NCI-H524 treated with DMSO at 0.1 percent for 48 hours (cell line): Measurements from ENCODE around the gene TCEA3.

ENCODE experiments used
- DNase-seq: peaks from one replicate; lab custom pipeline; 2025; lab: John Stamatoyannopoulos, UW

Gene TCEA3

DNA sequence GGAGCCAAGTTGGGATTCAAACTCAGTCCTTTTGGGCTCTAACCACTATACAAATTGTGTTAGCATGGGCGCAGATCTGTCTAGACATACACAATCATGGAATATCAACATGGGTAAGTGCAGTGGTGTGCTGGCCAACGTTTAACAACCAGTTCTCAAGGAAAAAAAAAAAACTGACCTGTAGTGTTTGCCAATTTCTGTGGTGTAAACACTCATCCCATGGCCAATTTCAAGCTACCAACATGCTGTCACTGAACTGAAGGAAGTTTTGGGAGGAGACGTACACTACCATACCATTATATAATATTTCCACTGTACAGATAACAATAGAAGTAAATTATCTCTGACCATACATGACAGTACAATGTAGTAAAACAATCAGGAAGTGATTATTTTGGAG lies 3.2 kb downstream of the TCEA3 start:
- DNase-seq: no peak

DNA sequence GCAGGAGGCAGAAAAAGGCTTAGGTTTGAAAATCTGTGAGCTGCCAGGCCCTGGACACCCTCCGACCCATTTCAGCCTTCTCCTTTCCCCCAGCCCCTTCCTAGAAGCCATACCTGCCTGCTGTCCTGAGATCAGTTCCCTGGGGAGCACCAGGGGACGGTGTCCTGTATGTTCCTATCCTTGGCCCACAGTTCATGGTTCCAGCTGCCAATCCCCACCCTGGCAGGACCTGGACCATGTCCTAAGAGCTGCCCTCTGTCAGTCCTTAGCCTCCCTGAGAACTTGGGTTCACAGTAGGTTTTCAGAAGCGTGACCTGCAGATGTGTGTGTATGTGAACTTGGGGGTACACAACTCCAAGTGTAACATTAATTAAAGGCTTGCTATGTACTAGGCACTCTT lies 3.8 kb downstream of the TCEA3 start:
- no peak for DNase-seq

- no peak for DNase-seq
Measured at GRCh38 chr1:23419180-23419579, 5.4 kb downstream of the TCEA3 start.

- DNase-seq: peak; percentile 59
Measured at GRCh38 chr1:23417570-23417969, 7.0 kb downstream of the TCEA3 start.

- DNase-seq: no peak
Measured at GRCh38 chr1:23416964-23417363, 7.6 kb downstream of the TCEA3 start.

GRCh38 chr1:23408797-23409290 lies 15.7 kb downstream of the TCEA3 start:
- DNase-seq: no peak

DNA sequence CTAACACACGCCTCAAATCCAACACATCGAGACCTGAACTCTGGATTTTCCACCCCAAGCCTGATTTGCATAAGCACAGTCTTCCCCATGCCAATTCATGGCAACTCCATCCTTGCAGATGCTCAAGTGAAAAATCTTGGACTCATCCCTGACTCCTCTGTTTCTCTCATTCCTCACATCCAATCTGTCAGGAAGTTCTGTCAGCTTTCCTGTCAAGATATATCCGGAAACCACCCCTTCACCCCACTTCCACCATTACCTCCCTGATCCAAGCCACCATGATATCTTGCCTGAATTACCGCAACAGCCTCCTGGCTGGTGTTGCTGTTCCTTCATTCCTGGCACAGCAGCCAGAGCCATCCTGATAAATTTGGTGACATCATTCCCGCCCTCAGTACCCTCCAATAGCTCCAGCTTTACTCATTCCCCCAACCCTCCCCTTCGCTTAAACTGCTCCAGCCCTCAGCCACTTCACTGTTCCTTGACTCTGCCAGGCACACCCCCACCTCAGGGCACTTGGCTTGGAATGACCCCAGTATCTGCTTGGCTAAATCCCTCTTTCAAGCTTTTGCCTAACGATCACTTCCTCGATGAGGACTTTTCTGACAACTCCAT lies 17.4 kb downstream of the TCEA3 start:
- DNase-seq: no peak

DNA sequence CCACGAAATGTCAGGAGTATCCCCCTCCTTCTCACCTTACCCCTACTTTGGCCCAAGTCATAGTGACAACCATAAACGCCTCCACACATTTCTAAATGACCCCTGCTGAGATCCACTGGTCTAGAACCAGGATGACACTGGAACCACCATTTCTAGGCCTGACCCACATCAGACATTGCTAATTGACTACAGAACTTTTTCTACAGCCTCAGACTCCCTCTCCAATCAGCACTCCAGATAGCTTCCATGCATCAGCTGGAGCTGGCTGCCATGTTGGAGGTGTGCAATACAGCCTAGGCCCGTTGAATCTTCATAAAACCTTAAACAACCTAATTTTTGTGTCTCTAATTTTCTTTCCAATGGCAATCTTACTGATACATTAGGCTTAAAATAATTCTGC lies 18.6 kb downstream of the TCEA3 start:
- no peak for DNase-seq

DNA sequence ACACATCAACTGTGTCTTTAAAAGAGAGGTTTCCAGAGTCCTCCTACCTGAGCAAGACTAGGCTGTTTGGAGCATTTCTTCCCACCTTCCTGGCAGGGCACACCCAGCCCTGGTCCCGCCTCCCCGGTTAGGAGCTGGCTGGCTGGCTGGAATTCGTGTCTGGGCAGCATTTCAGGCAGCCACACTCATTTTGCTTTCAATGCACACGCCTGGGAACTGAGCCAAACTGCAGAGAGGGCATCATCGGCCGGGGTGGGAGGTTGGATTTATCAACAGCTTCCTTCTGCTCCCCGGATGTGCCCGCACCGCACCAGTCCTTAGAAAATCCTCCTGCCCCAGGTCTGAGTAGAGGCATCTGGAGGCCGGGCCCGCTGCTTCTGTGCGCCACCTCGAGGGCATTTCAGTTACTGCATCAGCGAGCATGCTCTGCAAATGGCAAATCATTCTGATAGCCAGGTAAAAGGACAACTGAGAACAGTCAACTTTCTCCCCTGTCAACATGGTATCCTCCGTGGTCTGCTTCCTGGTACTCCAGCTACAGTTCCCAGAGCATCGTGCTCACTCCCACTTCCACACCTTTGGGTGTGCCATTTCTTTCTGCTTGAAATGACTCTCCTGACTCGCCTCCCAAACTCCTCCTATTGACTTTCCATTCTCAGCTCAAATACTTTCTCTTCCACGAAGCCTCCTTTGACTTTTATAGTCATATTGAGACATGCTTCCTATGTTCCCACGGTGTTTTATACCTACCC lies 20.6 kb downstream of the TCEA3 start:
- DNase-seq: peak; percentile 42

- DNase-seq: no peak
Measured at GRCh38 chr1:23403355-23403734, 21.2 kb downstream of the TCEA3 start.

- DNase-seq: no peak
Measured at GRCh38 chr1:23403038-23403336, 21.6 kb downstream of the TCEA3 start.

GRCh38 chr1:23402286-23403037 lies 22.1 kb downstream of the TCEA3 start:
- no peak for DNase-seq

DNA sequence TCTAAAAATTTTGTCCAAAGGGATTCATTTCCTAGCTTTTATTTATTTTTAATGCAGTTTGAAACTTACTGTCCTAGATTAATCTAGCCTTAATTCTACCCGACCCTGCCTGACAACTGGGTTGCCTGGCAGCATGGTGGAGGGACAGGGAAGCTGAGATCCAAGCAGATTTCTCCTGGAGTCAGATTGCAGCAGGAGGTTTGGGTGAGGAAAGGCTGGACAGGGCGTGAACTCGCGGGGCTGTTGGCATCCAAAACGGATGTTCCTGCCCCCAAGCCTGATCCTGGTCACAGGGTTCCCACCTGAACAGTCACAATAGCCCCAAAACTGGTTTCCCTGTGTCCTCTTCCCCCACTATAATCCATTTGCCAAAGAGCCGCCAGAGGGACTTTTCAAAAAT lies 23.2 kb downstream of the TCEA3 start:
- no peak for DNase-seq

DNA sequence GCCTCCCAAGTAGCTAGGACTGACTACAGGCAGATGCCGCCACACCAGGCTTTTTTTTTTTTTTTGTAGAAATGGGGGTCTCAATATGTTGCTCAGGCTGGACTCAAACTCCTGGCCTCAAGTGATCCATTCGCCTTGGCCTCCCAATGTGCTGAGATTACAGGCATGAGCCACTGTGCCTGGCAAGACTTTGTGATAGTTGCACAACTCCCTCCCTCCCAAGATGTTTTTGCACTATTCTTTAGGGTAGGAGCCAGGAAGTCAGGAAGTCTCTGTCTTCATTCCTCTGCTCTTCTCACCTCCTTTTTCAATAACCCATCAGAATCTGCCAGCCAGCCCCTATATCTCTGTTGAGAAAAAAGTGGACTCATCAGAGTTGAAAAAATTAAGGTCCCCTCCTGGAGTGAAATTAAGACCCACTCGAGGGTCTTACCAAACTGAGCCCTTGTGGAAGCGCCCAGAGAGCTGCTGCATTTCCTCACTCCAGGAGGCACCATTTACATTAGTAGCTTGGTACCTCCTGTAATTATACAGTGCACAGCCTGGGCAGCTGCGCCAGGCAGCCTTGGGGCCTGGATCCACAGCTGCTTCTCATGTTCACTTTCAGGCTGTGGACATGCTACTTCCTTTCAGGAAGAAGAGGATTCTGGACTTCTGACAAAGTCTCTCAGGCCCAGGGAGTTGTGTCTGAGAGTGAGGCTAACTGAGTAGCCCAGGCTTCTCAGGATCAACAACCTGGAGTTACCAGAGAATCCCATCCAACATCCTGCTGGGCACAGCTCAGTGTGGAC lies 24.0 kb downstream of the TCEA3 start:
- no peak for DNase-seq

DNA sequence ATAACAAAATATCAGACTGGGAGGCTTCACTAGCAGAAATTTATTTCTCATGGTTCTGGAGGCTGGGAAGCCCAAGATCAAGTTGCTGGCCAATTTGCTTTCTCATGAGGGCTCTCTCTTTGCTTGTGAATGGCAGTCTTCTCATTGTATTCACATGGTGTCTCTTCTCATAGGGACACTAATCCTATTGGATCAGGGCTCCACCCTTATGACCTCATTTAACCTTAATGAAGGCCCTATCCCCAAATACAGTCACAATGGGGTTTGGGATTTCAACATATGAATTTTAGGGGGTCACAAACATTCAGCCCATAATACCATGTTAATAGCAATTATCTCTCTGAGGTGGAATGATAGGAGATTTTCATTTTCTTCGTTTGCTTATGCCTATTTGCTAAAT lies 25.3 kb downstream of the TCEA3 start:
- DNase-seq: no peak

- DNase-seq: no peak
Measured at GRCh38 chr1:23397908-23398307, 26.6 kb downstream of the TCEA3 start.

DNA sequence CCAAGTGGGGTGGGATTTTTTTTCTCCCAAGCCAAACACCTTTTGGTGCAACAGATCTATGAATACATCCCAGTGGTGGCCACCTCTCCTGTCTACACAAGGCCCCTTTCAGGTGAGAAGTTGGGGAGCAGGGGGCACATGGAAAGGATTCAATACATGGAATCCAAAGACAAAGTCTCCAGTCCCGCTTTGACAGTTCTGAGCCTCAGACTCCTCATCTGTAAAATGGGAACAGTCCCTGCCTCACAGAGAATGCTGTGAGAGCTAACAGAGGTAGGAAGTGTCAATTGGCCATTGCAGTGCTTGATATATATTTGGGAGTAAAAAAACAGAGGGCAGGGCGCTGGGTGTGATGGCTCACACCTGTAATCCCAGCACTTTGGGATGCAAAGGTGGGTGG lies 28.2 kb downstream of the TCEA3 start:
- DNase-seq: no peak

GRCh38 chr1:23395849-23396248 lies 28.7 kb downstream of the TCEA3 start:
- no peak for DNase-seq

GRCh38 chr1:23395154-23395724 lies 29.3 kb downstream of the TCEA3 start:
- DNase-seq: no peak

DNA sequence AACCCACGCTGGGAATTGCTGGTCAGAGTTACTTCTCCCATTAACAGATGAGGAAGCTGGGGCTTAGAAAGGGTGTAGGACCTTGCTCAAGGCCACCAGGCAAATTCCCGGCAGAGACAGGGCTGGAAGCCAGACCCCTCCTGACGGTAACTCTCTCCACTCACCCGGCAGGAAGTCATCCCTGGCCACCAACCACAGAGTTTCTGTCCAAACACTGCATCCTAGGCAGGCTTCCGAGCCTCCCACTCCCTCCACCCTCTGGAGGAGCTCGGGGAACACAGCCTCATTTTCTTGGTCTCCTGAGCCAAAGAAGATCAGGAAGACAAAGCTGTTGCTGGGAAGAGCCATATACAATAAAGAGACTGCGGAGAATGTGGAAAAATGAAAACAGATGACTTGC lies 29.9 kb downstream of the TCEA3 start:
- no peak for DNase-seq

DNA sequence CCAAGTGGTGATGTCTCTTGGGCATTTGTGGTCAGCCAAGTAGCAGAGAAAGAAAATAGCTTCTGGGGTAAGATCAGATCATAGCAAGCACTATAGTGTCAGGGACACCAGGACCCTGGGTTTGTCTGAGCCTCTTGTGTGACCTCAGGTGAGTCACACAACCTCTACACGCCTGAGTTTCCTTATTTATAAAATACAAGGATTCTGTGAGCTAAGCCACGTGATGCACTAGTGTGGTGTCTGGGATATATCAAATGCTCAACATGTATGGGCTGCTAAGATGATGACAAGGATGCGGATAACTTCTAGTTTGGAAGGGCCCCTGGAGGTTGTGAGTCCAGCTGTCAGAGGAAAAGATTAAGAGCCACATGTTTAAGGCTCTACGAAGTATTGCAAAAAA lies 30.4 kb downstream of the TCEA3 start:
- DNase-seq: no peak

DNA sequence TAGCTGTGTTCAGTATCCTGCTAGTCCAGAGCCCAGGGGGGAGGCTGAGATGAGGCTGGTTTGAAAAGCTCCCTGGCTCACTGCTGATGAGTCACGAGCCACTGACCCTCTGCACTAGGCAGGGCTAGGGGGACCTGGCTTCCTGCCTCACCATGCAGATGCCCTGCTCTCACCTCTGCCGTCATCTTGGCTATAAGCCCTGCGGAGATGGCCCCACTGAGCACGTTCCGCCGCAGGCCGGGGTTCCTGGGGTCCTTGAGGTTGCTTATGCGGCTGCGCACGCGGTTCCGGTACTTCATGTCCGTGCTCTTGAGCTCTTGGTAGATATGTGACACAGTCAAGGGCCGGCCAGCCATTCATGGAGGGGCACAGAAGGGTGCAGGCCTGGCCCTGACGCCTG lies 30.8 kb downstream of the TCEA3 start:
- no peak for DNase-seq
